SJCRH30 (cell line): Measurements from ENCODE around the gene SCN4A. TPM values are rescaled to one million over a fixed set of nuclear protein-coding genes. Genes with fewer than 3 reads are reported as not detected.
"Not testable (repeated sequence)": the region's sequence is repeated elsewhere in the genome, so short reads cannot be mapped to it uniquely, and the experiment has no call there.

ENCODE experiments used
- DNase-seq, 2 experiments: peaks; one replicate each; pipeline ENCODE4 v3.0.0-alpha.2; 2015 to 2020
- H3K27ac ChIP-seq: fragments of 250-450 bp; sonication (Bioruptor Pico); 2 replicates; pipeline ENCODE4 v1.5.1; 2020; ENCODE audit warnings: mild to moderate bottlenecking, moderate library complexity
- H3K27me3 ChIP-seq: fragments of 250-450 bp; sonication (Bioruptor Pico); 2 replicates; pipeline ENCODE4 v1.5.1; 2020; ENCODE audit warnings: mild to moderate bottlenecking, moderate library complexity
- H3K36me3 ChIP-seq: fragments of 250-450 bp; sonication (Bioruptor Pico); 2 replicates; pipeline ENCODE4 v1.5.1; 2020; ENCODE audit warnings: mild to moderate bottlenecking, moderate library complexity
- H3K4me1 ChIP-seq: fragments of 250-450 bp; sonication (Bioruptor Pico); 2 replicates; pipeline ENCODE4 v1.5.1; 2020; ENCODE audit warnings: mild to moderate bottlenecking, moderate library complexity
- H3K4me3 ChIP-seq: fragments of 250-450 bp; sonication (Bioruptor Pico); 2 replicates; pipeline ENCODE4 v1.5.1; 2020; ENCODE audit warnings: mild to moderate bottlenecking, moderate library complexity
- H3K9me3 ChIP-seq: fragments of 250-450 bp; sonication (Bioruptor Pico); replicated peaks from 2 replicates; pipeline ENCODE4 v1.5.1; 2020; ENCODE audit warnings: mild to moderate bottlenecking, moderate library complexity
- total RNA-seq: library from RNA; depleted of rRNA; stranded (reverse); fragments of >200 nt; shearing (Covaris generic); gene quantifications from 2 replicates; pipeline ENCODE4 v1.2.3, GENCODE V29; 2014; rRNA removed

Gene SCN4A
- total RNA-seq, 1 experiment from 2014 or later, result 14.3 TPM

DNA sequence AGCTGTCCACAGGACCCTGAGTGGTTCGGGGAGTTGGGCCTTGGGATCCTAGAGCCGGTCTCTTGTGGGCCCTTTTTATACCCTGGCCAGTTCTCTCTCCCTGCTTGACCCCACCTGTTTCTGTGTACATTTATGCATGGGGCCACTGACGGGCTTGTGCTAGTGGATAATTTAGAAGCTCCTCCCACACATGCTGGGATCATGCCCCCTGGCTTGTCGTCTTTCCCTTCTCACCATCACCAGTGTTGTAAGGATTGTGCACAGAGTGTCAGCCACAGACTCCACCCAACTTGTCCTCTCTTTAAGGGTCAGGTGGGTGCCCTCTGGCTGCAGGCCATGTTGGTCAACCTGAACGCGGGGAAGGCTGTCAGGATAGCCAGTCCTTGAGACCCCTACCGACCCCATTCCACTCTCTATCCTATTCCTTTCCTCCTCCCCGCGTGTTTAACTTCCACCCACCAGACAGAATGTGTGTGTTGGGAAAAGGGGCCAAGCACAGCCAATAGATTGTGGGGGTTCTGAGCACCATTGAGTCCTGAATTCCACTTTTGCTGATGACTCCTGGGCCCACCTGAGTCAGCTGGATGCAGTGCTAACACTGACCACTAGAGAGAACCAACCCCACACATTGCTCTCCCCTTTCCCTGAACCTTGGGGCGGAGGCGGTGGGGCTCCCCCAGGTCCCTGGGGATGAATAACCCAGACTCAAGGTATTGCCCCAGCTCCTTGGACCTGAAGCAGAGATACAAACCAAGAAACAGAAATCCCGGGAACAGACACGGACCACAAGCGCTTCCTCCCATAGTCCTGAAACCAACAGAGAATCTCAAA is 76.0 kb downstream of the SCN4A start, which contains the start of gene CSH1:
CSH1 (minus strand) TSS at position 51 of the 831 bp plus-strand sequence. CDS start 63 bp downstream, outside the sequence.
- H3K27ac ChIP-seq, H3K27me3 ChIP-seq, H3K9me3 ChIP-seq, H3K4me3 ChIP-seq, DNase-seq, H3K36me3 ChIP-seq, H3K4me1 ChIP-seq: not testable (repeated sequence)

DNA sequence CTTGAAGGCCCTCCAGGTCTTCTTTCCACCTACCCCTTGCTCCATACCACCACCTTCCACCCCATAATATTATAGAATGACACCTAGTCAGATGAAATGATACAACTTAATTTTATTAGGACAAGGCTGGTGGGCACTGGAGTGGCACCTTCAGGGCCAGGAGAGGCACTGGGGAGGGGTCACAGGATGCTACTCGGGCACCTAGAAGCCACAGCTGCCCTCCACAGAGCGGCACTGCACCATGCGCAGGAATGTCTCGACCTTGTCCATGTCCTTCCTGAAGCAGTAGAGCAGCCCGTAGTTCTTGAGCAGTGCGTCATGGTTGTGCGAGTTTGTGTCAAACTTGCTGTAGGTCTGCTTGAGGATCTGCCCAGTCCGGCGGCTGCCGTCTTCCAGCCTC is 77.9 kb downstream of the SCN4A start:
- not testable (repeated sequence) for H3K4me3 ChIP-seq

DNA sequence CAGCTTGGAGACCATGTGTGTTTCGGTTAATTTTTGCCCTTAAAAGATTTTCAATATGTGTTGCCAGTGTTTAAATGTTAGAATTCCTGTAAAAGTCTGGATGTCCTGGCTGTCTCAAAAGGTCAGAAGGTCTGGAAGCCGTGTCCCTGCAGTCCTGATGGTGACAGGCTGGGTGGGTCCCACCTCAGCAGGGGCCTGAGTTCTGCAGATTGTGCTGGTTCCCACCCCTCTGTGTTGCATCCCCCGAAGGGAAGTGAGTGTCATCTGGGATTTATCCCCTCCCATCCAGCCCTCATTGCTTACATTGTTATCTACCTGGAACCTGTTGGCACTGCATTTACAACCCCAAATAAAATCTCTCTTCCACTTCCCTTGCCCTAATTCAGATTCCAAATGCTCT is 78.7 kb downstream of the SCN4A start:
- not testable (repeated sequence) for H3K9me3 ChIP-seq, H3K4me3 ChIP-seq, DNase-seq, H3K27me3 ChIP-seq, H3K27ac ChIP-seq, H3K36me3 ChIP-seq, H3K4me1 ChIP-seq

More for the DNA sequence above, 77.9 kb downstream of the SCN4A start:
- not testable (repeated sequence) for H3K36me3 ChIP-seq, H3K4me1 ChIP-seq, H3K27me3 ChIP-seq, H3K27ac ChIP-seq, H3K9me3 ChIP-seq, DNase-seq

DNA sequence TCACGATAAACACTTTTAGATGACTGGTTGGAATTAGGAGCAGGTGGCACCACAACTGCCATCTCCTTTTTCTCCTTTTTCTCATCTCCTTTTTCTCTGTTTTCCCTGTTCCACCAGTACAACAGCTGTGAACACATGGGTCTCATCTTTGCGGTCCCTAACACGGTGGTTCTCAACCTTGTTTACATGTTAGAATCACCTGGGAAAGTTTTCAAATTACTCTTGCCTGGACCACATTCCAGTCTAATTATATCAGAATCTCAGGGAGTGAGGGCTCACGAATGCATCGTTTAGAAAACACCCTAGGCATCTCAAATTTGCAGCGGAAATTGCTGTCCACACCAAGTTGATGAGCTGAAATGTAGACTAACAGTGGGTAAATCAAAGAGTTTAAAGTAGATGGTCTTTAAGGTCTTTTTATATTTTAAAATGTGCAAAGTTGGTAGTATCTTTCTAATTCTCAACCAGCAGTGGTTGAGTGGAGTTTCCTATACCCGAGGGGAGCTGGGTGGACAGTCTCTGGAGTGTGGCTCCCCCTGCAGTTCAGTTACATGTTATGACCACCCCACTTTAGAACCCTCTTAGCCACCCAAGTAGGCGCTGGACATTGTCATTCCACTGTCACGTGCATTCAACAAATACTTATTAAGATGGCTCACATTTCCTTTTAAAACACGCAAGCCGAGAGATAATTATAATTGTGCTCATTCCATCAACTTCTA is 80.2 kb downstream of the SCN4A start:
- not testable (repeated sequence) for H3K9me3 ChIP-seq, H3K4me3 ChIP-seq, H3K27me3 ChIP-seq, H3K36me3 ChIP-seq, H3K27ac ChIP-seq, H3K4me1 ChIP-seq
- peak in 1 of 2 experiments; percentile 39 for DNase-seq

DNA sequence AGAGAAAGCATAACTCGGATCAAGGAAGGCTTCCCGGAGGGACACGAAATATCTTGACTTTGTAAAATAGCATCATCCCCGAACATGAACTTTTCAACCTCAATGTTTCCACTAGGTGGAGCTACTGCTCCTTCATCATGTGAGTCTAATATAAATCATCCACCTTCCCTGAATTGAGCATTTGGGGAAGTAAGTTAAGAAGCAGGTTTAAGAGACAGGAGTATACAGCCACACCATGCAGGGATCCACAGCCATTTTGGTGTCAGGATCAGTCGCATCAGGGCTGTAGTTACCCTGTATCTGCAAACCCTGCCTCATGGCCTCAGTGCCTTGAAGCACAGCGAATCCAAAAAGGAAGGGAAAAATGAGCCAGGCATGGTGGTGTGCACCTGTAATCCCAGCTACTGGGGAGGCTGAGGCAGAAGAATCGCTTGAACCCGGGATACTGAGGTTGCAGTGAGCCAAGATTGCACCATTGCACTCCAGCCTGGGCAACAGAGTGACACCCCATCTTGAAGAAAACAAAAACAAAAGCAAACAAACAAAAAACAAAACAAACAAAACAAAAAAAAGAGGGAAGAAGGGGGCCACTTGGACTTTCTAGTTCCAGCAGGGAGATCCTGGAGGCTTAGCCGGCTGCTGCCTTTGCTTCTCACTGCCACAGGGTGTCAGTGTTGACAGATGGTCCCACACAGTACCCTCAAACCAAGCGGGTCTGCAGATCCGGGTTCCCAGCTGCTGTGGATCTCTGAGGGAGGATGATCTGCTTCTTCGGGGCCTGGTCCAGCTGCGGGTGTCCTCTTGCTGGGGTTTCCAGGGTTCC is 83.5 kb downstream of the SCN4A start:
- DNase-seq, result peak; percentile 39 to 51
- not testable (repeated sequence) for H3K27ac ChIP-seq, H3K9me3 ChIP-seq, H3K4me1 ChIP-seq, H3K4me3 ChIP-seq, H3K36me3 ChIP-seq, H3K27me3 ChIP-seq

Other genes with a start within 250 kb of the SCN4A start
- 16.8 and 23.2 TPM in 2 replicates for gene STRADA, start 231.1 kb downstream of the SCN4A start, total RNA-seq
- 49.8 and 54.9 TPM in 2 replicates for gene CCDC47, start 199.3 kb downstream of the SCN4A start, total RNA-seq
- 64.5 and 78.7 TPM in 2 replicates for gene DDX42, start 198.7 kb downstream of the SCN4A start, total RNA-seq
- 52.7 and 64.8 TPM in 2 replicates for gene PSMC5, start 145.5 kb downstream of the SCN4A start, total RNA-seq
- gene FTSJ3, start 145.3 kb downstream of the SCN4A start, total RNA-seq, result 34.9 and 35.1 TPM in 2 replicates
- gene SMARCD2, start 130.2 kb downstream of the SCN4A start, total RNA-seq, result 35.7 and 38.5 TPM in 2 replicates
- not detected in 2 replicates for gene CSH2, start 99.2 kb downstream of the SCN4A start, total RNA-seq
- not detected in 2 replicates for gene GH2, start 91.0 kb downstream of the SCN4A start, total RNA-seq
- not detected in 2 replicates for gene CSH1, start 76.3 kb downstream of the SCN4A start, total RNA-seq
- not detected in 2 replicates for gene CSHL1, start 61.7 kb downstream of the SCN4A start, total RNA-seq
- gene GH1, start 54.1 kb downstream of the SCN4A start, total RNA-seq, result not detected in 2 replicates
- gene CD79B, start 40.6 kb downstream of the SCN4A start, total RNA-seq, result 0.48 and 1.2 TPM in 2 replicates
- gene PRR29, start 25.4 kb upstream of the SCN4A start, total RNA-seq, result 0.12 TPM in 1 of 2 replicates, not detected in the other
- gene ICAM2, start 47.7 kb upstream of the SCN4A start, total RNA-seq, result 0.33 and 0.43 TPM in 2 replicates
- 2.2 and 3.8 TPM in 2 replicates for gene ERN1, start 157.2 kb upstream of the SCN4A start, total RNA-seq